AG08396 (cell line): ENCODE measurements around the gene ZNF652.
A peak's percentile ranks its signal among the peaks of the same experiment; 100 is the strongest.

Experiments used
- DNase-seq: peaks from one replicate; pipeline ENCODE4 v3.0.0; 2012; ENCODE audit warnings: low spot score, mixed read lengths

Gene ZNF652

GRCh38 chr17:49361902-49362722 is at the start of gene ZNF652:
Gene ZNF652 (minus strand): TSS chr17:49362250. CDS start chr17:49317725, 44,525 bp downstream.
- DNase-seq: peak; percentile 99

GRCh38 chr17:49409066-49409465 is 47.0 kb upstream of the ZNF652 start:
- DNase-seq: no peak

- DNase-seq: peak; percentile 66
Observed at GRCh38 chr17:49407981-49408501, 46.0 kb upstream of the ZNF652 start.

GRCh38 chr17:49407086-49407485 is 45.0 kb upstream of the ZNF652 start:
- no peak for DNase-seq

- no peak for DNase-seq
Observed at GRCh38 chr17:49406421-49407061, 44.5 kb upstream of the ZNF652 start.

GRCh38 chr17:49404906-49405305 is 42.9 kb upstream of the ZNF652 start:
- no peak for DNase-seq

- no peak for DNase-seq
Observed at GRCh38 chr17:49404361-49404760, 42.3 kb upstream of the ZNF652 start.

- DNase-seq: no peak
Observed at GRCh38 chr17:49403514-49404289, 41.7 kb upstream of the ZNF652 start.

GRCh38 chr17:49402706-49403105 is 40.7 kb upstream of the ZNF652 start:
- DNase-seq: no peak

GRCh38 chr17:49401971-49402611 is 40.0 kb upstream of the ZNF652 start:
- no peak for DNase-seq

GRCh38 chr17:49399995-49400394 is 37.9 kb upstream of the ZNF652 start:
- no peak for DNase-seq

GRCh38 chr17:49397586-49397985 is 35.5 kb upstream of the ZNF652 start:
- DNase-seq: no peak

- DNase-seq: no peak
Observed at GRCh38 chr17:49393491-49394255, 31.6 kb upstream of the ZNF652 start.

- DNase-seq: no peak
Observed at GRCh38 chr17:49390548-49391324, 28.7 kb upstream of the ZNF652 start.

- DNase-seq: peak; percentile 38
Observed at GRCh38 chr17:49389514-49390347, 27.7 kb upstream of the ZNF652 start.

- no peak for DNase-seq
Observed at GRCh38 chr17:49388692-49389513, 26.9 kb upstream of the ZNF652 start.

- DNase-seq: no peak
Observed at GRCh38 chr17:49388290-49388640, 26.2 kb upstream of the ZNF652 start.

- DNase-seq: no peak
Observed at GRCh38 chr17:49387498-49388289, 25.6 kb upstream of the ZNF652 start.
